ENCODE measurements around the gene CTRB1.

DNA sequence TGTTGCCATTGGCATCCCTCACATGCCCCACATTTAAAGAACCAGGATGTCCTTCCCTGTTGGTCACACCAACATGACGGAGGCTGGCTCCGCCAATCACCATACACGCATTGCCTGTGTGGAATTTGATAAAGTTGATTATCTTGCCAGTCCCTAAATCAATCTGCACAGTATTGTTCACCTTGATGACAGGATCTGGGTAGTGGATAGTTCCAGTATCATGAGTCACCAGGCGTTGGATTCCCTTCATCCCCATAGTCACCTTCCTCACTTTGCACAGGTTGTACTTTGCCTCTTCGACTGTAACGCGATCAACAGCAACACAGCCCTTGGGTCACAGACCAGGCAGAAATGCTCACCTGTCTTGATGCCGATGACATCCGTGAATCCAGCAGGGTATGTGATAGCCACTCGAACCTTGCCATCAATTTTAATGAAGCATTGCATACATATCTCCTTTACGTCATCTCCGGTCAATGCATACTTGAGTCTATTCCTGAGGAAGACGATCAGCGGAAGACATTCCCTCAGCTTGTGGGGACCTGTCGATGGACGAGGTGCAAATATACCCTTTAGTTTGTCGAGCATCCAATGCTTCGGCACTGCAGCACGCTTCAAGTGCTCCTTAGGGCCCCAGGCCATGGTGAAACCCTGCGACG lies 26.1 kb upstream of the CTRB1 start:
- TF ChIP-seq, protein P1, sequence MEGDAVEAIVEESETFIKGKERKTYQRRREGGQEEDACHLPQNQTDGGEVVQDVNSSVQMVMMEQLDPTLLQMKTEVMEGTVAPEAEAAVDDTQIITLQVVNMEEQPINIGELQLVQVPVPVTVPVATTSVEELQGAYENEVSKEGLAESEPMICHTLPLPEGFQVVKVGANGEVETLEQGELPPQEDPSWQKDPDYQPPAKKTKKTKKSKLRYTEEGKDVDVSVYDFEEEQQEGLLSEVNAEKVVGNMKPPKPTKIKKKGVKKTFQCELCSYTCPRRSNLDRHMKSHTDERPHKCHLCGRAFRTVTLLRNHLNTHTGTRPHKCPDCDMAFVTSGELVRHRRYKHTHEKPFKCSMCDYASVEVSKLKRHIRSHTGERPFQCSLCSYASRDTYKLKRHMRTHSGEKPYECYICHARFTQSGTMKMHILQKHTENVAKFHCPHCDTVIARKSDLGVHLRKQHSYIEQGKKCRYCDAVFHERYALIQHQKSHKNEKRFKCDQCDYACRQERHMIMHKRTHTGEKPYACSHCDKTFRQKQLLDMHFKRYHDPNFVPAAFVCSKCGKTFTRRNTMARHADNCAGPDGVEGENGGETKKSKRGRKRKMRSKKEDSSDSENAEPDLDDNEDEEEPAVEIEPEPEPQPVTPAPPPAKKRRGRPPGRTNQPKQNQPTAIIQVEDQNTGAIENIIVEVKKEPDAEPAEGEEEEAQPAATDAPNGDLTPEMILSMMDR (IDR thresholded peaks at IDR 0.05; ENCODE audit: low read length), result no peak
- TF ChIP-seq EZH2 (IDR thresholded peaks at IDR 0.05; ENCODE audit: borderline replicate concordance, low read length), result no peak
